ENCODE data around the gene RBP2. TPM values are rescaled to one million over a fixed set of nuclear protein-coding genes. Genes with fewer than 3 reads are reported as not detected.

The RBP2 gene
- total RNA-seq, 2 experiments from 2014 or later, result not detected

DNA sequence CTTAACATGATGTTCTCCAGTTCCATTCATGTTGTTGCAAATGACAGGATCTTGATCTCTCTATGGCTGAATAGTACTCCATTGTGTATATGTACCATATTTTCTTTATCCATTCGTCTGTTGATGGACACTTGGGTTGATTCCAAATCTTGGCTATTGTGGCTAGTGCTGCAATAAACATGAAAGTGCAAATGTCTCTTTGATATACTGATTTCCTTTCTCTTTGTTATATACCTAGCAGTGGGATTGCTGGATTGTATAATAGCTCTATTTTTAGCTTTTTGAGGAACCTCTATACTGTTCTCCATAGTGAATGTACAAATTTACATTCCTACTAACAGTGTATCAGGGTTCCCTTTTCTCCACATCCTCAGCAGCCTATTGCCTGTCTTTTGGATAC lies 5.9 kb upstream of the RBP2 start:
- ChIA-PET CTCF (no interaction called here), POLR2A (no interaction called here)

DNA sequence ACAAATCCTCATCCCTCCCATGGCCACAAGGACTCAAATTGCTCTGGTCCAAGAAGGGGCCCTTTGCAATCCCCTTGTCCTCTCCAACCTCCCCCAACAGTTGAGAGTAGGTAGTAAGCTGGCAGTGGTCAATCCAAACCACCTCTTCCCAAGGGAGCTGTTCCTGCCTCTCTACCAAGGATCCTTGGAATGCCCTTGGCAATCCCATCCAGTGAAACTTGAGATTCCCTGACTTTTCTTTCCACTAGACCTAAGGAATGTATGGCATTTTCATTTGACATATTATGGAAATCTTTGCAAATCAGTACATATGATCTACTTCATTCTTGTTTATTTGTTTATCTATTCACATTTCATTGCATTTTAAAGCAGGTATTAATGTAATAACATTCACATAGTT lies 4.8 kb upstream of the RBP2 start:
- POLR2A ChIA-PET, result no interaction called here
- CTCF ChIA-PET, result no interaction called here

DNA sequence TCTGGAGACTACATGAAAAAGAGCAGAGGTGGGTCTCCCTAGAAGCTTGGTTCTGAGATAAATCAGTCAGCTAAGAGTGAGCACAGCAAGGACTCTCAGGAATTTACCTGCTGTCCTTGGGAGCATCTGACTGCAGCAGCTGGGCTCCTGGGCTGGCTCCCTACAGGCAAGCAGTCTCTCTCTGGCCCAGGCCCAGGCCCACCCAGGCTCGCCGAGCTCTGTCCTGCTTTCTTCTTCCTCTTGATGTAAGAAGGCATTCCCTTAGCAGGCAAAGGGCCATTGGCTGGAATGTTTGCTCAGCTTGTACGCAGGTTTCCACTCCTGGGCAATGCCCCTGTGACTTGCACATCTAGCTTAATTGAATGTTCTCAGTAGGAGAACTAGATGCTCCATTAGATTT lies 4.3 kb upstream of the RBP2 start:
- POLR2A ChIA-PET, result no interaction called here
- CTCF ChIA-PET, result no interaction called here

DNA sequence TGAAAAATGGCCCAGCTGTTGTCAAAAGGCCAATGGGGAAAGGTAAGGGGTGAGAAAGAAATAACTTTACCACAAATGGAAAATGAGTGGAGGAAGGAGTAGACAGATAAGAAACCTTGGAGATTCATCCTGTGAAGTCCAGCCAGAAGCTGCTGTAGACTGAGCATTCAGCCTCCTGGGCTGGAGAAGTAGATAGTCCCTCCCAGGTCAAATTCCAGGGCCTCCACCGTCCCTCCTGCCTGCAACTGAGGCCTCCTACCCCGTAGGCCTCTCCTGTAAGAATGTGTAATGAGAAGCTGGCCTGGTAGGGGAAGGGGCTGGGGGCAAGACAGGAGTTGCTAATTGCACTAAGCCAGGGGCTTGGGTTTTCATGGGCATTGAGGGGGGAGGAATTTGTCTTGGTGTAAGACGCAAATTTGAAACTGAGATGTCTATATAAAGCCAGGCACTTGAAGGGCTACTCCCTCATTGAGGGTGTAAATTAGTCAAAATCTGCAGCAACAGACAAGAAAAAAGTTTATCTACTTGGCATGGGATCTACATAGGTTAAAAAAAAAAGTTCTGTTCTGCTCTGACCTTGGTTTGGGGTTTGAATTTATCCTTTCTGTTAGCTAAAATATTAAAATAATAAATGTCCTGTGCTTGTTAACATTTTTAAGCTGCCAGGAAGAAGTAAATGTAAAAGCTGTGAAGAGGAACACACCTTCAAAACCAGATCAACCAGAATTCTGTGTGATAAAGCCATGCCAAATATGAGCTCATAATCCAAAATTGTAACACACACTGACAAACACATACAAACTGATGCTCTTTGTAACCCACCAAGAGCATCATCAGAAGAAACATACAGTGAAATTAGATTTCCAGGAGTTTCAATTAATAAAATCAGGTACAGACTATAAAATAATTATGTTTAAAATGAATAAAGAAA lies 1.7 kb upstream of the RBP2 start:
- POLR2A ChIA-PET, result no interaction called here
- CTCF ChIA-PET, result no interaction called here

DNA sequence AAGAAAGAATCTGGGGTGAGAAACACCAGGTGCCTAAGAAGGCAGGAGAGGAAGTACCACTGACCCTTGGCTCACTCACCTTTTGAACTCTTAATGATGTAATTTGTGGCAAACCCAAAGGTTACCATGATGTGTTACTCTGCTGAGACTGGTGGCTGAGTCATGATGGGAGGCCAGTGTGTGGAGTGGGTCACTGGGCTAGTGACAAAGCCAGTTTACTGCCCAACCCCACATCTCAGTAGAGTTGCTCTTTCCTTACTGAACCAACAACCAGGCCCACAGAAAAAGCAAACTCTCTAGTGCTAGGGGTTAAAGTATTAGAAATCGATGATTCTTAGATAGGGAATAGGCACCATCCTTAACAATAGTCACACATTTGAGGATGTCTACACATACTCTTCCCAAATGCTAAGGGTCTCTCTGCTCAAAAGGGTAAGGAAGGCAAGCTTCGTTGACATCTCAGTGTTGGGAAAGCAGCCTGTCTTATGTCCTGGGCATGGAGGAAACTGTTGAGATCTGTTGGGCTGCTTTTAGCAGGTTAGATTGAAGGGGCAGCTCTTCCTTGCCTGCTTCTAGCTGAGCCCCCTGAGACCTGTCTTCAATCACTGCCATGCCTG lies 3.1 kb downstream of the RBP2 start:
- POLR2A ChIA-PET, result no interaction called here
- CTCF ChIA-PET, result no interaction called here

DNA sequence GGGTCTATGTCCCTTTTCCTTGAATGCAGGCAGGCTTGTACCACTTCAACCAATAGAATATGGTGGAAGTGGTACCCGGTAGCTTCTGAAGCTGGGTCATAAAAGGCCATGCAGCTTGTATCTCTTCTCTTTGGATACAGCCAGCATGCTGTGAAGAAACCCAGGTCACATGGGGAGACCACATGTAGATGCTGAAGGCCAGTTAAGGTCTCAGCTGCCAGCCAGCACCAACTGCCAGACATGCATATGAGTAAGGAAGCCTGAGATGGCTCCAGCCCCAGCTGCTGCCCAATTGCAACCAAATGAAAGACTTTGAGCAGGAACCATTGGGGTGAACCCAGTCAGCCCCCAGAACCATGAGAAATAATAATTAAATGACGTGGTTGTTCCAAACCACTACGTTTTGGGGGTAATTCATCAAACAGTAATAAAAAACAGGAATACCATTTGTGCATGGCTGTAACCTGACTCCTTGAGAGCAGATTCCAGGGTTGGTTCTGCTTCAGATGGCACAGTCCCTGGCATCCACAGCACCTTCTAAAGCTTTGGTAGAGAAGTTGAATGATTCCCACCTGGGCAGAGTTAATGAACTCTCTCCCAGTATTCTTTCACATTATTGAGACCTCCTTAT lies 3.8 kb downstream of the RBP2 start:
- ChIA-PET POLR2A (no interaction called here), CTCF (no interaction called here)

DNA sequence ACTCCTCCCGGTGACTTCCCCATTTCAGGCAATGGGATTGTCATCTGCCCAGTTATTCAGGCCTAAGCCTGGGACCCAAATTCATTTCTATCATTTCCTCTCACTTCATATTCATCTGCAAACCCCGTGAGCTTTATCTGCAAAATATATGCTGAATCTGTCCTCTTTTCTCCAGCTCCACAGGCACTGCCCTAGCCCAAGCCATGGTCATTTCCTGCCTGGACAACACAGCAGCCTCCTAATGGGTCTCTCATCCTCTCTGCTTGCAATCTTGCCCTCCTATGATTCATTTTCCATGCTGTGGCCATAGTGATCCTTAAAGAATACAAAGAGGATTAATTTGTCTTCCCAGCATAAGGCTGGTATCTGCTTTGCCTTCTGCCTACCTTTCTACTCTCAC lies 6.1 kb downstream of the RBP2 start:
- ChIA-PET POLR2A (no interaction called here), CTCF (no interaction called here)

DNA sequence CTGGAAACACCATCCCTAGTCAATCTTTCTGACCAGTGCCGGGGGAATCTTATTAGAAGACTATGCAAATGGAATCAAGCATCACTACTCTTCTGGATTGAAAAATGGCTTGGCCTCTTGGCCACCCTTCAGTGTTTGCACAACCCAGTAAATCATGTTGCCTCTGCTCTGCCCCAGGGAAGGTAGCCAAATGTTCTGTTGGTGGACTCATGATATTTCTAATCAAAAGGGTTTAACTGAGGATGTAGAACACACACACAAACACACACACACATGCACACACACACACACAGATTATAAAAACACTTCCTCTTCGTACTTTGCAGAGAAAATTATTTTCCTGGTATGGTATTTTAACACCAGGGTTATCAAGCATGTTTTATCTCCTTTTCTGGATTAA lies 7.9 kb downstream of the RBP2 start:
- ChIA-PET POLR2A (no interaction called here), CTCF (no interaction called here)

DNA sequence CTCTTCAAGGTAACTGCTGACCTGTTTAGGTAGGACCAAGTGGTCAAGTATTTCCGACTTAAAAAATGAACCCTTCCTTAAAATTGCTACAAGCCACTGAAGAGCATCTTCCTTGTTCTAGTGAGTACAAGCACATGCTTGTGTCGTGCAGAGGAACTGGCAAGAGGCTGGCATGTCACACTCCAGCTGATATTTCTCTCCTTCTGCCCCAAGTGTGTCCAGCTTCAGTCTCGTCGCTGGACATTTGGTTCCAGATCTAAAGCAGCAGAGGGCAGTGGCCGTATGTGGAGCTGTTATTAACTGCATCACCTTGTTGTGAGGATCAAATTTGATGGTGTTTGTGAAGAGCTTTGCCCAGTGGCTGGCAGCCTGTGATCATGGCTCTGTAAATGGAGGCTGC lies 10.0 kb downstream of the RBP2 start:
- ChIA-PET POLR2A (no interaction called here), CTCF (no interaction called here)

DNA sequence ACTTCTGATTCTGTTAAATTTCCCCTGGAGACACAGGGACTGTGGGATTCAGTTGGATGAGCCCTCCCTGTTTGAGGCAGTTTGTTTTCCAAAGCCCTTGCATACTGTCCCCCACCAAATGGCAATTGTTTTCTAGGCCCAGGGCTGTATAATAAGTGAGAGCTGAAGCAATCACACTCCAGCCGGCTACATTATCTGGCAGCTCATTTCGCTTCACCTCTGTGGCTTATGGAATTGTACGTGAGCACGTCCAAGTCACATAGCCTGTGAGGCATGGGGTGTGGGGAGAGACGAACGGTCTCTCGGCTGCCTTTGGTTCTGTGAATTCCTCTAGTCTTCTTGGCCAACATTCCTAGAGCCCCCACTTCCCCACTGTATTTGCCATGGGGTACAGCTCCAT lies 10.7 kb downstream of the RBP2 start:
- CTCF ChIA-PET, result no interaction called here
- POLR2A ChIA-PET, result no interaction called here

DNA sequence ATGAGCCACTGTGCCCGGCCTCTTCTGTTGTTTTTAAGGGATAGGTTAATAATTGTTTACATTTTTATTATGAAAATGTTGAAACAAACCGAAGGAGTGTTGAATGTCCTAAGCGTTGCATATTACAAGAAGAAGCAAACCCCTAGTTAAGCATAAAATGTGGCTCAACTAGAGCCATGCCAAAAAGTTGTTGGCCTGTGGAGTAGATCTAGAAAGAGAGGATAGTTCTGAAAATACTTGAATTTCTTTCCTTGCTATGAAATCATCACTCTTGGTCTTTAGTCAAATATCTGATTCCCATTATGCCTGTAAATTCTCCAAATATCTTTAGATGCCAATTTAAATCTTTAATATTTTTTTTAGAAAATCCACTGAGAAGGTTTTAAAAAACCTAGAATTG lies 12.8 kb downstream of the RBP2 start:
- ChIA-PET POLR2A (no interaction called here), CTCF (no interaction called here)

DNA sequence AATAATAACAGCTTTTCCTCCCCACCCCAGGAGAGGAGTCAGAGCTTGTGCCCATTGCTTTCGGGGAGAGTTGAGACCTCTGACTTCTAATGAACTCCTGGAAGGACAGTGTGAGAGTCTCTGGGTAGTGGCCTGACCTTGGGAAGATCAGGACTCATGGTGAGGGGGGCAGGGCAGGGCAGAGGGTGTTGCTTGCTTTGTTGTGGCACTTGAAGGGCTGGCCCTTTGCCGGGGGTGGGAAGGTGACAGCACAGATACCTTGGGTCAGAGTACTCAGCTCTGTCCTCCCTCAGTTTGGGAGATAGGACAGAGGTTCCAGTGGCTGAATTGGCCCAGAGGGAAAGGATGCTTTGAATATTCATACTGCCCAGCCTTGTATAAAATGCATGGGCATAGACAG lies 15.8 kb downstream of the RBP2 start:
- CTCF ChIA-PET, result no interaction called here
- POLR2A ChIA-PET, result no interaction called here

DNA sequence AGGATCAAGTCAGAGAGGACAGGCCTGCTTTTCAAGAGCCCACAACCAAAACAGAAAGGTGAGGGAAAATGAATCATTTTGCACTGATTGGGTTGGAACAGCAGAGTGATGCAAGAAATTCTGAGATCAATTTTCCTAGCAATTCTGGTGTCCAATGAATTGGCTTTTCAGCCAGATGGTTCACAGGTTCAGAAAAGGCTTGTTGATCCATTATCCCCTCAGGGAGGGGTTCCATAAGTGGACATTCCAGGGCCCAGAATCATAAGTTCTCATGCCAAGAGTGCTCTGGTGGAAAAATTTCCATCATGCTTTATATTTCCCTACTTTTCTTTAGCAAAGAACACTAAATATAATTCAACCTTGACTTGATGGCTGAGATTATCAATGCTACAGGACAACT lies 16.2 kb downstream of the RBP2 start:
- ChIA-PET POLR2A (no interaction called here), CTCF (no interaction called here)

DNA sequence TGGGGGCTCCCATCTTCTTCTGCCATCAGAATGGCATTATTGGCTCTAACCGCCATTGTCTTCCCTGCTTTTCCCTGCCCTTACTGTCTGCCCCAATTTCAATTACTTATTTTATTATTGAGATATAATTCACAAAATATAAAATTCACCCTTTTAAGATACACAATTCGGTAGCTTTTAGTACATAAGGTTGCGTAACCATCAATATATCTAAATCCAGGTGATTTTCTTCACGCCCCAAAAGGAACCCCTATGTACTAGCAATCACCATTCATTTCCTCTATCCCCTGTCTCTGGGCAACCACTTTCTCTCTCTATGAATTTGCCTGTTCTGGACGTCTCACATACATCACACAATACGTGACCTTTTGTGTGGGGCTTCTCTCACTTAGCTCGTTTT lies 18.0 kb downstream of the RBP2 start:
- ChIA-PET CTCF (no interaction called here), POLR2A (no interaction called here)

DNA sequence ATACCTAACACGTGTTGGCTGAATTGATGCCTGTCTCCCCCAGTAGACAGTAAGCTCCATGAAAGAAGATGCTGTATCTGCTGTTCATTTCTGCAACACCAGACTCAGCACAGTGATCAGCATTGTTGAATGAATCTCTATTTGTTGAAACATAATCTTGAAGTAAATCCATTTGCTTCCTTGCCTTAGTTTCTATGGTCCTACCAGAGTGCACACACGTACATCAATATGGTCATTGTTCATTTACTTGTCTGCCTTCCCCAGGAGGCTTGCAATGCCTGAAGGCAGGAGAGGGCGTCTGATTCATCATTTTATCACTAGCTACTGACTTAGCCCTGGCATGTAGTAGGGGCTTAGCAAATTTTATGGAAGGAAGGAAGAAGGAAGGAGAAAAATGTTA lies 19.2 kb downstream of the RBP2 start:
- POLR2A ChIA-PET, result no interaction called here
- CTCF ChIA-PET, result no interaction called here

DNA sequence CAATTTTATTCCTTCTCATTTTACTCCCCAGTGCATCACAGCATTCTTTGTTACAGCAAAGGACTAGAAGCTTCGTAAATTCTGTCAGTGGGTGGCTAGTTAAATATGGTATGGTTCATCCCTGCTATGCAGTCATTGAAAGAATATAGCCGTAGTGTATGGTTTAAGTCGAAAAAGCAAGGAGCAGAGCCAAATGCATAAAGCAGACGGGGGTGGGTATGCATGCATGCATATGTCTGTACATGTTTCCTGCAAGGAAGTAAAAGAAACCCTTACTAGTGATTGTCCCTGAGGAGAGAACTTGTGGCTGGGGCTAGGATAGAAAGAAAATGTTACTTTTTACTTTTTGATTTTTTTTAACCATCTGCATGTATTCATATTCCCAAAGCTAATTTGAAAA lies 19.9 kb downstream of the RBP2 start:
- CTCF ChIA-PET, result no interaction called here
- POLR2A ChIA-PET, result no interaction called here

DNA sequence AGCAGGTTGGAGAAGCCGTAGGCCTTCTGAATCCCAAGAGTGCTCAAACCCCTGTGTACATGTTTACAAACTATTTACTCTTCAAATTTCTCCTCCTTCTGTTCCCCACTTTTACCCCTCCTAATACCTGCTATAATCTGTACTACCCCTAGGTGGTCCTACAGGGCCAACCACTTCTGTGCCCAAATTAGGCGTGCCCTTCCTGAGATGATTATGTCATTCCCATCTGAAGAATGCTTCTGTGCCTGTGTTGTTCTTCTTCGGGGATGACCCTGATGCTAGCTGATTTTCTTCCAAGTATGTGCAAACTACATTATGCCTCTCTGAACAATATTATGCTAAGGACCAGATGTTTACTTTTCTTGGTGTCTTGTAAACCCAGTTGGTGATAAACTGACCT lies 20.5 kb downstream of the RBP2 start:
- ChIA-PET POLR2A (no interaction called here), CTCF (no interaction called here)

DNA sequence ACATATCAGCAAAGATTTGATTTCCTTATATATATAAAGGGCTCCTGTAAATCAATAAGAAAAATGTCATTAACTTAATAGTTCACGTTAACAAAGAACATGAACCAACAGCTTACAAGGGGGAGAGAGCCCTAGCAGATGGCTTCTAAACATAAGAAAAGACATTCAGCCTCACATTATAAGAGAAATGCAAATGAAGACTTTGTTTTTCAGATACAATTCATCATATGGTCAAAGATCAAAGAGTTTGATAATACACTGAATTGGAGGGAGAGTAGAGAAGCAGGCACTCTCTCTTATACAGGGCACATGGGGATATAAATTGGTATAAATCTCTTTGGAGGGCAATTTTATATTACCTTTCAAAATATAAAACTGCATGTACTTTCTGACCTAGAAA lies 21.1 kb downstream of the RBP2 start:
- CTCF ChIA-PET, result no interaction called here

DNA sequence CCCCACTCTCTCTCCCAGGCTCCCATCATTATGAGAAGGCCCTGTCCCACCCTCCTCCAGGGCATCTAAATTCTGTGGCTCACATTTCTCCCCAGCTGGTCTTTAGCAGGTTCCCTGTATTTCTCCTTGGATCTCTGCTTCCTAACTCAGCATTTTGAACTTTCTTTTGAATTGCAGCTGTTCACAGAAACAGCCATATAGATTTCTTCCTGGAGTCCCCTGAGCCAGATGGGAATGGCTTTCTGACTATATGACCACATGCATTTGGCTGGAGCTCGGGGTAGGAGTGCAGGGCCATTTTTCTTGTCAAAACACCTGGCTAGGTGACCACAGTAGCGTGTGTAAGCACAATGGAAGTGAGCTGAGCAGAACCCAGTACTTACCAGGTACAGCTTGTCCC lies 22.0 kb downstream of the RBP2 start:
- ChIA-PET CTCF (no interaction called here), POLR2A (no interaction called here)

More for the DNA sequence above, 21.1 kb downstream of the RBP2 start:
- POLR2A ChIA-PET, result no interaction called here

DNA sequence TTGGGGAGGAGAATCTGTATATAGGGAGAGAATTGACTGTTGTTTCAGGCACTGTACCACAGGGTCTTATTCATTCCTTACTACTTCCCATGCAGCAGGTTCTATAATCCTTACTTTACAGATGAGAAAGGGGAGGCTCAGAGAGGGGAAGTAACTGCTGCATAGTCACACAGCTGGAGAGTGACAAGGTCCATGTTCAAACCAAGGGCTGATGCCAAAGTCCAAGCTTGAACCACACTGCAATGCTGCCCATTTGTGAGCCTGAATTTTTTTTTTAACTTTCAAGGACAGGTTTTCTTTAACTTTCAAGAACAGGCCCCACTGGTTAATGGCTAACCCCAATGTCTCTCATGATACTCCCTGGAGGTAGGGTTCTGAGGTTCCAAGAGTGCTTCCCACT lies 26.2 kb downstream of the RBP2 start:
- POLR2A ChIA-PET, result no interaction called here
- CTCF ChIA-PET, result no interaction called here

DNA sequence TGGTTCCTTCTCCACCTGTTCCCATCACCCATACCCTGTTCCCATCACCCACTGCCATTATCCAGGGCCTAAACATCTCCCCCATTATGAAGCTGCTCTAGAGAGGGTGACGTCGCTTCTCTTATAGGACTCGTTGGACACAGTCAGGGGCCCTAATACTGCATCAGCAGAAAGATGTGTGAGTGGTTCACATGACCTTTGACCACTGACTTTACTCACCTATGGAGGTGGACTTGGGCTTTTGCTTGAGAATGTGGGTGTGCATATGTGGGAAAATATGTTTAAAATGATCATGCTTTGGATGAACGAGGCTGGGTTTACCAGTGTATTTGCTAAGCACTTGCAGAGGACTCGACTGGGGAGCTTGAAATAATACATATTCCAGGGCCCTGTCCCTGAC lies 26.8 kb downstream of the RBP2 start:
- POLR2A ChIA-PET, result no interaction called here
- CTCF ChIA-PET, result no interaction called here

DNA sequence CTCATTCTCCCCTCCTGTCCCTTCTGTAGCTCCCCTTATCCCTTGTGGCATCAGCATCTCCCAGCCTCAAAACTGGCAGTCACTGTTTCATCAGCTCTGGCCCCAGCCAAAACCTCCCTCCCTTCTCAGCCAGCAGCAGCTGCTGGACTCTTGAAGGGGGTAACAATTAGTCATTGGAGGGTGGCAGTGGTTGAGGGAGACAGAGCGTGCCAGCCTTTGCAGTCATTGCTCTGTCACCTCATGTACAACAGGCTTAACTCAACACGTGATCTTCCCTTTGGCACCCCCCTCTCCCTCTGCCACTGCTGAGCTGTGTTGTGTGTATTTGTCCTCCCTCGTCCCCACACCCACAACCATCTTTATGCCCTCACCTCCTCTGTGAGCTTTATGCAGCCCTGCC lies 28.2 kb downstream of the RBP2 start:
- ChIA-PET CTCF (no interaction called here), POLR2A (no interaction called here)

Measured in activated CD8-positive, alpha-beta memory T cell treated with anti-CD3 and anti-CD28 coated beads for 36 hours (primary cell).